ENCODE data around the gene GLP1R.
"Not testable (repeated sequence)": the region's sequence is repeated elsewhere in the genome, so short reads cannot be mapped to it uniquely, and the experiment has no call there.

The GLP1R gene

DNA sequence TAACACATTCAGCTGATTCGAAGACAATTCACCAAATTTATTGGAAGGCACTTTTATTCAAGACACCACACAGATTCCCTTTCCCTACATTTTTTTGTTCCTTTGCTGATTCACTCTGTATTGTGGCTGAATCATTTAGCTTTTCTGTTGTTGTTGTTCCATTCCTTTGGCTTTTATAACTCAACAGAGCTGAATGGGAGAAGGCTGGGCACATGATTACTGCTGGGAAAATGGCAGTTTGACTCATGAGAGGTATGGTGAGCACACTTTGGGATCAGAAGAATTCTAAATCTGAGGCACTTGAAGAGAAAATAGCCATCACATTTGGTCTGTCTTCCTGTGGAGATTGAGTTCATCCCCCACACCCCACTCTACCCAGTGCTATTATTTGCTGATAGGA, 82.1 kb downstream of the GLP1R start:
- Histone ChIP-seq H3K9me3 (ENCODE audit: low read length) (no peaks in the 10 kb centered on the region), H3K4me1 (ENCODE audit: insufficient read depth, low read length, severe bottlenecking) (no peaks in the 10 kb centered on the region), H3K27me3 (ENCODE audit: insufficient read depth, low read length) (no peaks in the 10 kb centered on the region), H3K79me2 (ENCODE audit: insufficient read depth, low read length) (no peaks in the 10 kb centered on the region), H3K4me2 (ENCODE audit: low read length) (no peak overlapping the region), H3K27ac (ENCODE audit: low read depth, low read length, poor library complexity, severe bottlenecking) (no peak overlapping the region), H3K4me3 (ENCODE audit: low read depth, low read length, poor library complexity, severe bottlenecking) (no peak overlapping the region), H2AFZ (ENCODE audit: low read length) (no peak overlapping the region), H3F3A (ENCODE audit: insufficient read depth, low read length) (no peaks in the 10 kb centered on the region), H3K36me3 (ENCODE audit: insufficient read depth, low read length) (no peaks in the 10 kb centered on the region), H3K9me2 (ENCODE audit: low read depth, low read length) (no peaks in the 10 kb centered on the region), H4K20me1 (ENCODE audit: insufficient read depth, low read length) (no peaks in the 10 kb centered on the region), H3K9ac (ENCODE audit: low read length) (no peak overlapping the region)
- TF ChIP-seq, protein P1, sequence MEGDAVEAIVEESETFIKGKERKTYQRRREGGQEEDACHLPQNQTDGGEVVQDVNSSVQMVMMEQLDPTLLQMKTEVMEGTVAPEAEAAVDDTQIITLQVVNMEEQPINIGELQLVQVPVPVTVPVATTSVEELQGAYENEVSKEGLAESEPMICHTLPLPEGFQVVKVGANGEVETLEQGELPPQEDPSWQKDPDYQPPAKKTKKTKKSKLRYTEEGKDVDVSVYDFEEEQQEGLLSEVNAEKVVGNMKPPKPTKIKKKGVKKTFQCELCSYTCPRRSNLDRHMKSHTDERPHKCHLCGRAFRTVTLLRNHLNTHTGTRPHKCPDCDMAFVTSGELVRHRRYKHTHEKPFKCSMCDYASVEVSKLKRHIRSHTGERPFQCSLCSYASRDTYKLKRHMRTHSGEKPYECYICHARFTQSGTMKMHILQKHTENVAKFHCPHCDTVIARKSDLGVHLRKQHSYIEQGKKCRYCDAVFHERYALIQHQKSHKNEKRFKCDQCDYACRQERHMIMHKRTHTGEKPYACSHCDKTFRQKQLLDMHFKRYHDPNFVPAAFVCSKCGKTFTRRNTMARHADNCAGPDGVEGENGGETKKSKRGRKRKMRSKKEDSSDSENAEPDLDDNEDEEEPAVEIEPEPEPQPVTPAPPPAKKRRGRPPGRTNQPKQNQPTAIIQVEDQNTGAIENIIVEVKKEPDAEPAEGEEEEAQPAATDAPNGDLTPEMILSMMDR (IDR thresholded peaks at IDR 0.05; ENCODE audit: low read length): no peak

DNA sequence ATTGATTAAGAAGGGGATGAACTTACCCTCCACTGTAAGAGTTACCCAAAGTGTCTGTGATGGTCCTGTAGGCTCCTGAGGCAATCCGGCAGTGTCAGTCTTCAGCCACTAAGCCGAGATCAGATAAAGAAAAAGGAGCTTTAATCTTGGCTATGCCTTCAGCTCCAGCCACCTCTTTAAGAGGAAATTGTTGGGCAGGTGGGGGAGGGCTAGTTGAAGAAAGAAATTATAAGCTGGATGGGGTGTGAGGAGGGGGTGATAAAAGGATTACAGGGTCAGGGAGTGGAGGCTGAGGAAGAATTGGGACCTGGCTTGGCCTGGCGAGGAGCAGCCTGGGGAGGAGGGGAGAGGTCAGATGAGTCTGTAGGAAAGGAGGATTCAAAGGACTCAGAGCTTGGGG, 86.2 kb downstream of the GLP1R start:
- H3K27ac ChIP-seq (ENCODE audit: low read depth, low read length, poor library complexity, severe bottlenecking); H3K27me3 ChIP-seq (ENCODE audit: insufficient read depth, low read length); H3K9ac ChIP-seq (ENCODE audit: low read length); H3K9me2 ChIP-seq (ENCODE audit: low read depth, low read length); H3K79me2 ChIP-seq (ENCODE audit: insufficient read depth, low read length); H3K4me2 ChIP-seq (ENCODE audit: low read length); H2AFZ ChIP-seq (ENCODE audit: low read length); H3F3A ChIP-seq (ENCODE audit: insufficient read depth, low read length); H3K4me3 ChIP-seq (ENCODE audit: low read depth, low read length, poor library complexity, severe bottlenecking); H3K36me3 ChIP-seq (ENCODE audit: insufficient read depth, low read length); H4K20me1 ChIP-seq (ENCODE audit: insufficient read depth, low read length); H3K9me3 ChIP-seq (ENCODE audit: low read length); H3K4me1 ChIP-seq (ENCODE audit: insufficient read depth, low read length, severe bottlenecking): not testable (repeated sequence)

DNA sequence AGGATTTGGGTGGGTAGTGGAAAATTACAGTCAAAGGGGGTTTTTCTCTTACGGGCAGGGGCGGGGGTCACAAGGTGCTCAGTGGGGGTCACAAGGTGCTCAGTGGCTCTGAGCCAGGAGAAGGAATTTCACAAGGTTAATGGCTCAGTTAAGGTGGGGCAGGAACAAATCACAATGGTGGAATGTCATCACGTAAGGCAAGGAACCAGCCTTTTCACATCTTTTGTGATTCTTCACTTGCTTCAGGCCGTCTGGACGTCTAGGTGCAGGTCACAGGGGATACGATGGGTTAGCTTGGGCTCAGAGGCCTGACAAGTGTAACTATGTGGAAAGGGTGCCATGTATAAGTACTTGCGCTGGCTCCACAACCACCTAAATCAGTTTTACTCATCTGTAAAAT, 87.6 kb downstream of the GLP1R start:
- H3K27me3 ChIP-seq (ENCODE audit: insufficient read depth, low read length); H3K9ac ChIP-seq (ENCODE audit: low read length); H2AFZ ChIP-seq (ENCODE audit: low read length); H3K4me1 ChIP-seq (ENCODE audit: insufficient read depth, low read length, severe bottlenecking); H3K4me2 ChIP-seq (ENCODE audit: low read length); H3K4me3 ChIP-seq (ENCODE audit: low read depth, low read length, poor library complexity, severe bottlenecking); H3K27ac ChIP-seq (ENCODE audit: low read depth, low read length, poor library complexity, severe bottlenecking); H4K20me1 ChIP-seq (ENCODE audit: insufficient read depth, low read length); H3K36me3 ChIP-seq (ENCODE audit: insufficient read depth, low read length); H3K9me3 ChIP-seq (ENCODE audit: low read length); H3K79me2 ChIP-seq (ENCODE audit: insufficient read depth, low read length); H3F3A ChIP-seq (ENCODE audit: insufficient read depth, low read length); H3K9me2 ChIP-seq (ENCODE audit: low read depth, low read length): not testable (repeated sequence)

DNA sequence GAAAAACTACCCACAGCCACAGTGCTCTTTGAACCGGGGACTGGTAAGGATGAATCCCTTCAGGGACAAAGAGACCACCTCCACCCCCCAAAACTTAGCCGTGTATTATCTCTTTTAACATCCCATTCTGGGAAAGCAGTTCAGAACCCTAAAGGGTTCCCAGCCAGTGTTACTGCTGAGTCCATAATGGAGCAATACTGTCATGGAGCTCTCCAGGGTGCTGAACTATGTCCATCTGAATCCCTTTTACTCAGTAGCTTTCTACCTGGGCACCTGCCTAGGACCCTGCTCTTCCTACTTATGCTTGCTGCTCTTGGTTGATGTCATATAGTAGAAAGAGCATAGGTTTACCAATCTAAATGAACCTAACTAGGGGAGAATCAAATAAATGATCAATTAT, 88.7 kb downstream of the GLP1R start:
- Histone ChIP-seq H3K9me2 (ENCODE audit: low read depth, low read length) (no peaks in the 10 kb centered on the region), H3K27me3 (ENCODE audit: insufficient read depth, low read length) (no peaks in the 10 kb centered on the region), H3K27ac (ENCODE audit: low read depth, low read length, poor library complexity, severe bottlenecking) (no peak overlapping the region), H3K4me2 (ENCODE audit: low read length) (no peak overlapping the region), H4K20me1 (ENCODE audit: insufficient read depth, low read length) (no peaks in the 10 kb centered on the region), H3K36me3 (ENCODE audit: insufficient read depth, low read length) (no peaks in the 10 kb centered on the region), H2AFZ (ENCODE audit: low read length) (no peak overlapping the region), H3K79me2 (ENCODE audit: insufficient read depth, low read length) (no peaks in the 10 kb centered on the region), H3K4me1 (ENCODE audit: insufficient read depth, low read length, severe bottlenecking) (no peaks in the 10 kb centered on the region), H3F3A (ENCODE audit: insufficient read depth, low read length) (no peaks in the 10 kb centered on the region), H3K9ac (ENCODE audit: low read length) (no peak overlapping the region), H3K9me3 (ENCODE audit: low read length) (no peaks in the 10 kb centered on the region), H3K4me3 (ENCODE audit: low read depth, low read length, poor library complexity, severe bottlenecking) (no peak overlapping the region)
- TF ChIP-seq, protein P1 (IDR thresholded peaks at IDR 0.05; ENCODE audit: low read length): no peak
- no peak for TF ChIP-seq EZH2 (IDR thresholded peaks at IDR 0.05; ENCODE audit: borderline replicate concordance, low read length)

All from OCI-LY1 (cell line).